H1 (cell line): ENCODE data around the gene BAX. TPM values are rescaled to one million over a fixed set of nuclear protein-coding genes. Genes with fewer than 3 reads are reported as not detected.

ENCODE experiments used
- CTCF ChIA-PET: fragments of 300-600 bp; sonication (Branson Sonifier 250); formaldehyde crosslinking; loops from one replicate; lab custom pipeline; 2021; ENCODE audit not compliant: partially characterized antibody; lab: Charles Lee
- POLR2A ChIA-PET: fragments of 300-600 bp; sonication (Branson Sonifier 250); formaldehyde crosslinking; loops from one replicate; lab custom pipeline; 2021; ENCODE audit warnings: inconsistent platforms; ENCODE audit not compliant: partially characterized antibody; lab: Charles Lee
- DNase-seq, 2 experiments: peaks; one replicate each; pipeline versions ENCODE4 v3.0.0 to v3.0.0-alpha.2; 2010 to 2022; ENCODE audit warnings: low spot score in 2 of 2, low read depth in 1 of 2, mixed read lengths in 1 of 2
- FAIRE-seq: peaks from 2 replicates; lab custom pipeline; 2011; peaks lifted over from hg19 to GRCh38; lab: Jason Lieb, UNC
- H2AFZ ChIP-seq: 2 replicates; pipeline ENCODE4 v1.8.1; 2012; ENCODE audit warnings: low read length, inconsistent platforms
- H2AK5ac ChIP-seq: 2 replicates; pipeline ENCODE4 v1.6.1; 2013; ENCODE audit warnings: low read depth, low read length
- H2BK120ac ChIP-seq: replicated peaks from 2 replicates; pipeline ENCODE3; 2013; ENCODE audit warnings: low read depth, low read length, inconsistent platforms
- H2BK12ac ChIP-seq: 2 replicates; pipeline ENCODE4 v1.6.1; 2013; ENCODE audit warnings: low read depth, low read length
- H2BK15ac ChIP-seq: 2 replicates; pipeline ENCODE4 v1.6.1; 2013; ENCODE audit warnings: low read length
- H2BK20ac ChIP-seq: 2 replicates; pipeline ENCODE4 v1.6.1; 2013; ENCODE audit warnings: low read length
- H2BK5ac ChIP-seq: 2 replicates; pipeline ENCODE4 v1.6.1; 2013; ENCODE audit warnings: low read depth, low read length
- H3K14ac ChIP-seq: 2 replicates; pipeline ENCODE4 v1.6.1; 2013; ENCODE audit warnings: inconsistent platforms; ENCODE audit not compliant: insufficient read length
- H3K18ac ChIP-seq: 2 replicates; pipeline ENCODE4 v1.6.1; 2013; ENCODE audit warnings: low read length; ENCODE audit errors: extremely low read depth
- H3K23ac ChIP-seq: 2 replicates; pipeline ENCODE4 v1.6.1; 2013; ENCODE audit warnings: inconsistent platforms; ENCODE audit not compliant: insufficient read length
- H3K23me2 ChIP-seq: 2 replicates; pipeline ENCODE4 v1.6.1; 2013; ENCODE audit warnings: low read depth, low read length
- H3K27ac ChIP-seq: 2 replicates; pipeline ENCODE4 v1.6.1; 2011; ENCODE audit warnings: low read depth, low read length, inconsistent platforms
- H3K27me3 ChIP-seq, 4 experiments: replicated peaks in 1 of 4; 1 replicate in 1 of 4; 2 replicates in 3 of 4; pipeline versions ENCODE4 v1.6.1 to v1.8.1; 2011 to 2013; ENCODE audit warnings: low read length in 3 of 4, mild to moderate bottlenecking in 3 of 4, inconsistent platforms in 2 of 4, mixed read lengths in 2 of 4, moderate library complexity in 1 of 4; ENCODE audit not compliant: control insufficient read depth in 3 of 4, insufficient read depth in 3 of 4; ENCODE audit errors: extremely low read depth in 1 of 4
- H3K36me3 ChIP-seq, 4 experiments: 2 replicates each; pipeline versions ENCODE4 v1.6.1 to v1.8.1; 2011 to 2013; ENCODE audit warnings: mild to moderate bottlenecking in 4 of 4, low read length in 3 of 4, moderate library complexity in 2 of 4, control low read depth in 1 of 4, inconsistent platforms in 1 of 4; ENCODE audit not compliant: insufficient read depth in 4 of 4, control insufficient read depth in 2 of 4
- H3K4ac ChIP-seq: replicated peaks from 2 replicates; pipeline ENCODE3; 2013; ENCODE audit warnings: low read length, low read depth, mixed read lengths, inconsistent platforms; ENCODE audit not compliant: insufficient read length
- H3K4me1 ChIP-seq, 4 experiments: replicated peaks in 1 of 4; 1 replicate in 1 of 4; 2 replicates in 3 of 4; pipeline versions ENCODE4 v1.6.1 to v1.8.1; 2011 to 2013; ENCODE audit warnings: low read length in 3 of 4, inconsistent platforms in 2 of 4, mixed read lengths in 1 of 4; ENCODE audit not compliant: insufficient read depth in 4 of 4, control insufficient read depth in 3 of 4
- H3K4me2 ChIP-seq, 2 experiments: 2 replicates each; pipeline versions ENCODE4 v1.6.1 to v1.8.1; 2011 to 2013; ENCODE audit warnings: low read depth in 2 of 2, low read length in 2 of 2, control low read depth in 1 of 2, inconsistent platforms in 1 of 2, mild to moderate bottlenecking in 1 of 2; ENCODE audit not compliant: insufficient read depth in 1 of 2
- H3K4me3 ChIP-seq, 4 experiments: fragments of 200-600, 300-600 bp in 1 of 4; sonication (generic), shearing (Covaris generic), sonication (Bioruptor Twin) in 1 of 4; 2 replicates each; pipeline versions ENCODE4 v1.5.1 to v1.8.1; 2011 to 2016; ENCODE audit warnings: low read length in 4 of 4, low read depth in 3 of 4, control low read depth in 2 of 4, inconsistent platforms in 2 of 4, mild to moderate bottlenecking in 2 of 4, mixed read lengths in 1 of 4, moderate library complexity in 1 of 4; ENCODE audit not compliant: insufficient read depth in 2 of 4; ENCODE audit errors: extremely low read depth in 1 of 4
- H3K56ac ChIP-seq: replicated peaks from 2 replicates; pipeline ENCODE3; 2013; ENCODE audit warnings: low read depth, mild to moderate bottlenecking, mixed read lengths, low read length, inconsistent platforms; ENCODE audit not compliant: insufficient read length
- H3K79me1 ChIP-seq: 2 replicates; pipeline ENCODE4 v1.6.1; 2013; ENCODE audit warnings: low read depth, low read length, control low read depth
- H3K79me2 ChIP-seq, 2 experiments: 2 replicates each; pipeline versions ENCODE4 v1.6.1 to v1.8.1; 2012 to 2013; ENCODE audit warnings: low read length in 2 of 2, mild to moderate bottlenecking in 2 of 2, inconsistent platforms in 1 of 2; ENCODE audit not compliant: insufficient read depth in 2 of 2, control insufficient read depth in 1 of 2
- H3K9ac ChIP-seq, 4 experiments: replicated peaks in 1 of 4; 1 replicate in 1 of 4; 2 replicates in 3 of 4; pipeline versions ENCODE4 v1.6.1 to v1.8.1; 2011 to 2013; ENCODE audit warnings: low read depth in 3 of 4, low read length in 3 of 4, control low read depth in 2 of 4, mild to moderate bottlenecking in 2 of 4, moderate library complexity in 2 of 4, inconsistent platforms in 1 of 4; ENCODE audit errors: extremely low read depth in 1 of 4
- H3K9me3 ChIP-seq, 2 experiments: 2 replicates each; pipeline versions ENCODE4 v1.6.1 to v1.8.1; 2012 to 2013; ENCODE audit warnings: mild to moderate bottlenecking in 2 of 2, moderate library complexity in 2 of 2, control low read depth in 1 of 2, inconsistent platforms in 1 of 2, low read depth in 1 of 2, low read length in 1 of 2, mixed read lengths in 1 of 2; ENCODE audit not compliant: insufficient read depth in 2 of 2
- H4K20me1 ChIP-seq, 2 experiments: replicated peaks in 1 of 2; 2 replicates each; pipeline versions ENCODE3 to v1.8.1; 2011 to 2013; ENCODE audit warnings: inconsistent platforms in 2 of 2, low read length in 2 of 2, mild to moderate bottlenecking in 1 of 2; ENCODE audit not compliant: insufficient read depth in 2 of 2, control insufficient read depth in 1 of 2
- H4K5ac ChIP-seq: 2 replicates; pipeline ENCODE4 v1.6.1; 2013; ENCODE audit warnings: low read length, low read depth, mixed read lengths, inconsistent platforms; ENCODE audit not compliant: insufficient read length
- H4K8ac ChIP-seq: 2 replicates; pipeline ENCODE4 v1.8.0; 2013; ENCODE audit warnings: mild to moderate bottlenecking, moderate library complexity, low read length, inconsistent platforms; ENCODE audit not compliant: insufficient read depth; ENCODE audit errors: extremely low read depth
- H4K91ac ChIP-seq: replicated peaks from 2 replicates; pipeline ENCODE3; 2013; ENCODE audit warnings: low read length, mixed read lengths, inconsistent platforms; ENCODE audit not compliant: insufficient read length
- BACH1 ChIP-seq: IDR thresholded peaks from 2 replicates; pipeline ENCODE4 v1.6.1; 2012; ENCODE audit warnings: low read length, improper control_type of control experiment
- KDM5A ChIP-seq: fragments of 200-600 bp; IDR thresholded peaks from 2 replicates; pipeline ENCODE4 v1.7.1; 2012; ENCODE audit warnings: mild to moderate bottlenecking, low read length, inconsistent platforms, mixed read lengths
- NRF1 ChIP-seq: IDR thresholded peaks from 2 replicates; pipeline ENCODE4 v1.6.1; 2011; ENCODE audit warnings: mild to moderate bottlenecking, low read depth, low read length, improper control_type of control experiment
- RNF2 ChIP-seq: fragments of 200-900, 300-1000 bp; sonication (generic); IDR thresholded peaks from 2 replicates; pipeline ENCODE4 v1.7.1; 2016; ENCODE audit warnings: borderline replicate concordance, low read depth, mild to moderate bottlenecking, antibody characterized with exemption, low read length; ENCODE audit not compliant: poor library complexity, severe bottlenecking; ENCODE audit errors: missing control alignments
- SAP30 ChIP-seq: fragments of 300-600 bp; sonication (generic); IDR thresholded peaks from 2 replicates; pipeline ENCODE4 v1.7.1; 2012; ENCODE audit warnings: low read length, moderate library complexity, mild to moderate bottlenecking, inconsistent platforms; ENCODE audit not compliant: insufficient read depth, insufficient replicate concordance
- SIRT6 ChIP-seq: IDR thresholded peaks from one replicate; pipeline ENCODE4 v1.7.1; 2012; ENCODE audit warnings: low read length, inconsistent platforms
- SP4 ChIP-seq: IDR thresholded peaks from 2 replicates; pipeline ENCODE4 v1.6.1; 2012; ENCODE audit warnings: low read length, inconsistent platforms
- WGBS, 2 experiments: shearing (Covaris generic) in 1 of 2; methylation state at CpG; one replicate each; pipeline versions ENCODE4 v1.1.6 to v1.1.7; 2013 to 2015; ENCODE audit warnings: low lambda C conversion rate in 2 of 2, mixed read lengths in 2 of 2, inconsistent platforms in 1 of 2, low coverage in 1 of 2, missing lambda C conversion rate in 1 of 2; ENCODE audit not compliant: insufficient replicate concordance in 2 of 2, insufficient coverage in 1 of 2, insufficient read length in 1 of 2; ENCODE audit errors: extremely low coverage in 1 of 2, missing lambda C conversion rate in 1 of 2; 5-methylcytosine and 5-hydroxymethylcytosine counted together
- polyA plus RNA-seq, 7 experiments: library from polyadenylated mRNA; depleted of rRNA in 3 of 7; stranded (reverse) in 5 of 7; unstranded in 2 of 7; fragments of >200 nt in 5 of 7; fragments of 200-250 nt in 2 of 7; gene quantifications; 1 replicate in 5 of 7; 2 replicates in 1 of 7; 4 replicates in 1 of 7; pipeline versions ENCODE4 v1.2.1 to v1.2.3, GENCODE V29; 2011 to 2013; ENCODE audit warnings: missing spikeins in 2 of 7, mixed read lengths in 2 of 7
- total RNA-seq: library from RNA; stranded (reverse); fragmentation: NEBNext Ultra II Directional; extraction: Animal tissue kit (Norgen Biotek cat#: 25700); gene quantifications from 2 replicates; pipeline ENCODE4 v1.2.1, GENCODE V29; 2021

Gene BAX
- total and polyA plus RNA-seq, 2 of the 8 experiments (the other 6 are each of a cell fraction or from before 2014, with no cell fraction given): 257 to 346 TPM

GRCh38 chr19:49010453-49010852 is 55.8 kb downstream of the BAX start:
- peaks cover 2% of the 10 kb centered on the region; the same call in 1 of the 2 replicates for H3K79me1 ChIP-seq
- peaks cover 3 to 9% of the 10 kb centered on the region in 2 experiments for H4K20me1 ChIP-seq
- H3K9ac ChIP-seq: no peak overlapping the region
- no peak overlapping the region for H2BK15ac ChIP-seq
- no peak overlapping the region for H3K4me2 ChIP-seq
- no peaks in the 10 kb centered on the region for H3K9me3 ChIP-seq
- H3K14ac ChIP-seq: no peak overlapping the region
- H3K4me1 ChIP-seq: no peaks in the 10 kb centered on the region
- H3K4me3 ChIP-seq: no peak overlapping the region
- no peak overlapping the region for H3K56ac ChIP-seq
- H2BK5ac ChIP-seq: no peak overlapping the region
- no peak overlapping the region for H2BK120ac ChIP-seq
- peaks cover 15 to 40% (median 31%) of the 10 kb centered on the region in 4 experiments; a peak in 7 of 8 replicates for H3K36me3 ChIP-seq
- no peak overlapping the region for H2BK20ac ChIP-seq
- no peaks in the 10 kb centered on the region for H3K23me2 ChIP-seq
- no peak overlapping the region for H4K8ac ChIP-seq
- H2BK12ac ChIP-seq: no peak overlapping the region
- ChIA-PET POLR2A (interaction anchor here (0.9 to 2.2 kb wide), 3 partner anchors 9 to 12 kb away, joined by 3 to 8 read pairs (median 3); no protein-coding TSS in a partner anchor), CTCF (interaction anchor here (0.6 to 6.2 kb wide), 6 partner anchors 12 to 215 kb away, joined by 3 to 66 read pairs (median 3); partner anchors contain the start of gene CGB2)
- no peak overlapping the region for H3K23ac ChIP-seq
- H3K27me3 ChIP-seq: no peaks in the 10 kb centered on the region
- no peak overlapping the region for H2AFZ ChIP-seq
- no peak overlapping the region for H3K18ac ChIP-seq
- DNase-seq (no peak), FAIRE-seq (no peak)
- H4K91ac ChIP-seq: no peak overlapping the region
- TF ChIP-seq BACH1 (no peak), NRF1 (no peak), SP4 (no peak), SIRT6 (no peak), KDM5A (no peak), RNF2 (no peak), SAP30 (no peak)
- TF ChIP-seq, all 59 proteins: peak for 0
- 81% methylated on average over 17 of the region's 18 CpGs; no CpG with 5 or more reads in 1 of the 2 experiments for WGBS, 2 experiments
- no peak overlapping the region for H2AK5ac ChIP-seq
- no peak overlapping the region for H3K4ac ChIP-seq
- no peaks in the 10 kb centered on the region for H3K79me2 ChIP-seq
- H3K27ac ChIP-seq: no peak overlapping the region
- H4K5ac ChIP-seq: no peak overlapping the region
